Stimulated activated CD8-positive, alpha-beta memory T cell treated with anti-CD3 and anti-CD28 coated beads, Interleukin-7, amount 100 ng/mL, for 4 hours (primary cell): ENCODE results near the gene INPP4B.

Source experiments
- DNase-seq, 2 donors: peaks; one replicate each; pipeline ENCODE4 v3.0.0-alpha.2; 2020; ENCODE audit warnings: low read depth in 2 of 2

Gene INPP4B

DNA sequence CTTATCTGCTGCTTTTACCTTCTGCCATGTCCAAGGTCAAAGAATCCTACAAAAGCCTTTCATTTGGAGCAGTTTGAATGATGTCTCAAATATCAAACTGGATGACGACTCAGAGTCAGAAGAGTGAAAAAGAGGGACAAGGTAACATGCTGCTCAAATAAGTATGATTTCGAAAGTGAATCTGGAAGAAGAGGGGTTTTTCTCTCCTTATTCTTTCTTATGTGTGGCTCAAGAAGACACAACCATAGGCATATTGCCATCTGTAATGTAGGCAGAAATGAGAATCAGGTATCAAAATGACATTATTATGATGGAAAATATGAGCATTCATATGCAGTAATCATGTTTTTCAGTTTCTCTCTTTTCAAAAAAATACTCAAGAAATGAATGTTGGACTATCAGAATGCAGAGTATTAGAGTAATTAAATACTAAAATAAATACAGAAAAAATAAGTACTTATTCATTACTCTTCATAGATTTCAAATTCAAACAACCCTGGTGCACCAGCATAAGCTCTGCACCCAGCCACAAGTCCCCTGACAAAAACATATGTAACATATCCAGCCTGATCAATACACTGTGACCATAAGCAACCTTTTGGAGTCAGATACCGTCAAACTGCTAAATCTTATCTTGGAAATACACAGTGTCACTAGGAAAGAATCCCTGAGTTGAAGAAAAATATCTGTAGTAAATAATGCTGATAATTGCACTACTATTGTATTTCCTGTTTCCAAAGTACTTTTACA is 468.6 kb downstream of the INPP4B start:
- DNase-seq: no peak

GRCh38 chr4:142376204-142376603 is 469.9 kb downstream of the INPP4B start:
- no peak for DNase-seq

- DNase-seq: no peak
These were observed 472.5 kb downstream of the INPP4B start for GRCh38 chr4:142373610-142374009.

DNA sequence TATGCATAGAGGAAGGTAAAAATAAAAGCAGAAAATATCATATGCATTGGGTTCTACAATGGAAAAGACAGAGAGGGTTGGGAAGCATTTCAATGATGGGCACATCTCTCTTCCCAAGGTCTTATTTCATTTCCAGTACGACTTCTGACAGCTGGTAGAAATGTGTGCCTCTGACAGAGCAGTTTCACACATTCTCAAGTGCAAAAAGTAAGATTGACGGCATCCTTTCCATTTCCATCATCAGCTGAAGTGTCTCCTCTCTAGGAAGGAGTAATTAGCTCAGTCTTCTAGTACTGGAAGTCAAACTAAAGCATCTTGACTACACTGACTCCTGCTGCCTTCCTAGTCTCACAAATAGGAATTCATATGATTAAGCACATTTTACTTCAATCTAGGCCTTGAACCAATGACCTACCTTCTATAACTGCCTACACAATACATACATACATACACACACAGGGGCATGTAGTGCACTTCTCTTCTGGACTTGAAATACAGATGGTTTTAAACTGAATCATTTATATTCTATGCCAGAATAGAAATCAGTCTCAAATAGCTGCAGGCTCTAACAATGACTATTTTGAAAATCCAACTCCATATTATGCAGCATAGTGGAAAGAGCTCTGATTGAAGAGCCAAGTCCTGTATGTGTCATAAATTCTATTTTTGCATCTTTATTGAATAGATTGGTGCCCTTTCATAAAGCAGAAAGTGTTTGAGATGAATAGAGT is 473.4 kb downstream of the INPP4B start:
- no peak for DNase-seq

- DNase-seq: no peak
These were observed 477.0 kb downstream of the INPP4B start for GRCh38 chr4:142369141-142369540.

DNA sequence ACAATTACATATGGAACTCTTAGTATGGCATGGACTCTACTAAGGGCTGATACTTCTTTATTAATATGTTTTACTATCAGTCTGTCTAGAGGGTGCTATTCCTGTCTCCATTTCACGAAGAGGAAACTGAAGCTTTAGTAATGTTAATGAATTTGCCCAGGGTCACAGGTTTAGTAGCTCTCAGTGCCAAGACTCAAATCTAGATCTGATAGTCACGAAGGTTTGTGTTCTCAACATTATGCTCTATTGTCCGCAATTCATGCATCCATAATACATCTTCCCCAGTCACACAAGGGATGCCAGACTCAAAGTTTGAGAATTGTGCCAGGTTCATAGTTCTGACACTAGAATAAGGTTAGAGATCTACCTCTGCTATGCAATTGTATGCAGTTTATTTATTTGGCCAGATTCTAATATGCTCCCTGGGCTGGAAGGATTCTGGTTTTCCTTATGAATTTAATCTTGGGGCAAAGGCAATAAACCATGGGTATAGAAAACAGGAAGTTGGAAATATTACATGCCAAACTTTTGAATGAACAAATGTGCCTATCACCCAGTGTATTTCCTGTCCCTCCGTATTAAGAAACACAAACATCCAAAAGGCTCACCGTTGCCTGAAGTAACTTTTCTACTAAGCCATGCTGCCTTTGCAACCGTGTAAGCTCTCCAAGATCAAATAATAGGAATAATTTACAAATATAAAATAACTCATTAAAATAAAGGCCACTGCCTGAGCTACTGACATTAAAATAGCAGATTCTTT is 478.5 kb downstream of the INPP4B start:
- no peak for DNase-seq

- no peak for DNase-seq
These were observed 479.3 kb downstream of the INPP4B start for GRCh38 chr4:142366769-142367181.

GRCh38 chr4:142365391-142365790 is 480.7 kb downstream of the INPP4B start:
- DNase-seq: no peak

DNA sequence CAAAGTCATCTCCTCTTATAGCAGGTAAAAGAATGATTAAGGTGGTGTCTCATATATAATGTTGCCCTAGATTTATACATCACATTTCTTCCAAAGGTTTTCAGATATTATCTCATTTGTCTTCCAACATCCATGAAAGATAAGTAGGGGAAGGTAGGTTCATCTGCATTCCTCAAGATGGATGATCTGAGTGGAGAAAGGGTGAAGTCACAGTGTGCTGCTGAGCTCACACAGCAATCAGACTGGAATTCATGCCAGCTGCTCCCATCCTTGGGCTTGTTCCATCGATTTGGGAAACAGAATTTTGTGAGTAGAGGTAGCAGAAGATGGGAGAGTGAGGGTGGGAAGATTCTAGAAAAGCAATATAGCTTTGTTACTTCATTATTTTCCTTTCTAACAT is 482.4 kb downstream of the INPP4B start:
- DNase-seq: no peak

DNA sequence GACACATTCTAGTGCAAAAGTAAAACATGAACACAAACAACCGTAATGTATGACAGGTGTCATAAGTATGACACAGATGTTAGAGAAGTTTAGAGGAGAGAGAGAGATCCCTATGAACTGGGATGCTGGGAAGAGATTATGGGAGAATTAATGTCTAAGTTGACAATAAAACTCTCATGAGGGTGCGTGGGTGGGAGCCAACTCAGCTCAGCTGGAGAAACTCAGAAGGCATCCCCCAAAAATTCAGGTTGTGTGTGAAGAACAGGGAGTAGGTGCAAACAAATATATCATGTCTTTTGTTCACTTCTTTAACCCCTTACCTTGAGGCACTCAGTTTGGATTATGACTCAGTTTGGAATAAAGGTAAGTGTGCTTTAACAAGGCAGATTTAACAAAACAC is 484.1 kb downstream of the INPP4B start:
- no peak for DNase-seq

DNA sequence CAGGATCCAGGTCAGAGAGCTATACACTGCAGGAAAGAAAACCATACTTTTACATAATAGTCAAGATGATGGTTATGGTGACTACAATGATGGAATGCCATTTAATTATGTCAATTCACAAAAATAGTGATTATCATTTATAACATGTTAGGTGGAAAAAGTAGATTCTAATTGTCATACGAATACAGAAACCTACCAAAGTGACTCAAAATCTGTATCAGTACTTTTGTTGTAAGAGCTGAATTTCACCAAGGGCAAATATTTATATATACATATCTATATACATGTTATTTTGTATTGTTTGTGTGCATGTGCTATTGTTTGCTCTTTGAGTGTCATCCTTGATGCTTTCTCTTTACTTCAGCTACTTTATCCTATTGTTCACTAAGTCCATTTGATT is 485.4 kb downstream of the INPP4B start:
- no peak for DNase-seq

GRCh38 chr4:142358656-142359055 is 487.4 kb downstream of the INPP4B start:
- DNase-seq: no peak

GRCh38 chr4:142356801-142357200 is 489.3 kb downstream of the INPP4B start:
- DNase-seq: no peak

DNA sequence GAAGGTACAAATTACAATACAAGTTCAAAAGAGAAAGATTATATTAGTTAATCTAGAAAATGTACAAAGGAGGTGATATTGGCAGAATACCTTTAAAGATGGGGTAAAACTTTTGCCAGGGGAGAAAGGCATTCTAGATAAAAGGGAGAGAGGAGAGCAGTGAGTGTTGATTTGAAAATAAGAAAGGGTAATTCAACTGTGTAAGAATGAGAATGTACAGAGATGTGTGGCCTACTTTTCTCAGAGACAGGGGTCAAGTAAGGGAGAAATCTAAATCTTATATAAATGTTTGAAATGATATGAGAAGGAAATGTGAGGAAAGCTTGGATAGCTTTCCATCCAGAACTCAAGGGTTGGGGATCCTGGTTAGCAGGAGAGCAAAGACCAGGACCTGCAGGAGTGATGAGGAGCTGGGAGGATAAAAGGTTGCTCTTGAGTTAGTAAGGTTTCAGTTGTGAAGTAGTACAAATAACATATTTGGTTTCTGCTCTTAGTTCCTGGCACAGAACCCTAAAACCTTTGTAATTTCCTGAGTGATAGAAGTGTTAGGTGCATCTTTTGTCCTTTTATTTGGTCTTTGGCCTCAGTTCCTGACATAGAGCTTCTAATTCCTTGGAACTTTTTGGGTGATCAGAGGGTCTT is 489.9 kb downstream of the INPP4B start:
- no peak for DNase-seq

GRCh38 chr4:142355421-142355930 is 490.6 kb downstream of the INPP4B start:
- DNase-seq: no peak

DNA sequence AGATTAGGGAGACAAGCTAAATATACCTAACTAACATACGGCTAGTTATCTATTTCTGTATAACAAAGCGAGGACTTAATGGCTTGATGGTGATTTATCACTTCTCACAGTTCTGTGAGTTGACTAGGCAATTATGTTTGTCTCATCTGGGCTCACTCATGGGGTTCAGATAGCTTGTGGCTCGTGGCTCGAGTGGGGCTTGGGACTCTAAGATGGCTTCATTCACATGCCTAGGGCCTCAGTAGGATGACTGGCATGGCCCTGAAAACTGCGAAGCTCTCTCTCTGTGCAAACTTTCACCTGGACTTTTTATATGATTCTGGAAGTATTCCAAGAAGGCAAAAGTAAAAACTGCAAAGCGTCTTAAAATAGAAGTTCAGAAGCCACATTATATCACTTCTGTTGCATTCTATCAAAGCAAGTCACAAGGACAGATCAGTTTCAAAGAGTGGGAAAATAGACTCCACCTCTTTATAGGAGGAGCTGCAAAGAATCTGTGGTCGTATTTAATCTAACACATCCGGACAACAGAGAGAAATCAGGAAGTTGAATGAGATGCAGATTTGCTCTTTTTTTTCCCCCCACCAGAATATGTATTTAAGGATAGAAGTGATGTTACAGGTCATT is 491.2 kb downstream of the INPP4B start:
- DNase-seq: no peak

GRCh38 chr4:142354041-142354440 is 492.1 kb downstream of the INPP4B start:
- no peak for DNase-seq

- no peak for DNase-seq
These were observed 492.9 kb downstream of the INPP4B start for GRCh38 chr4:142353149-142353738.

- DNase-seq: no peak
These were observed 493.4 kb downstream of the INPP4B start for GRCh38 chr4:142352712-142353111.

GRCh38 chr4:142351958-142352357 is 494.1 kb downstream of the INPP4B start:
- DNase-seq: no peak

DNA sequence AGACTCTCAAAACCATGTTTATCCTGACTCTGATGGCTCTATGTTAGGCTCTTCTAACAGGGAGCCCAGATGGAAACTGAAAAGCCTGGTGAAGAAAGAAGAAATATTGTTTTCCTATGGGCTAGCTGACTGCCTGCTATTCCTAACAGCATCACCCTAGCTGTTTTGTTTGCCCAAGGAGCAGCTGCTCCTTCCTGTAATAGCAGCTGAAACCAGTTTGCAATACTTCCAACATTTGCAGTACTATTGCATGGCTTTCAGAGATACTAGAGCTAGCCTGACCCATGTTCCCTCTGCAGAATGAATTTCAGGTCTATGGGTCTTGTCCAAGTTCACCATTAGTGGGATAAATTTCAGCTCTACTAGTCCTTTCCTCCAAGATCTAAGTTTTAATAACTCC is 495.2 kb downstream of the INPP4B start:
- DNase-seq: no peak
